GM21367 (cell line): Measurements from ENCODE around the gene DPP10.
"Not testable (repeated sequence)": the region's sequence is repeated elsewhere in the genome, so short reads cannot be mapped to it uniquely, and the experiment has no call there.

Source experiments
- ATAC-seq: cut with Tn5 transposase; IDR thresholded peaks from one replicate; pipeline ENCODE4 v1.9.1; 2021; ENCODE audit not compliant: unreplicated experiment

The DPP10 gene

DNA sequence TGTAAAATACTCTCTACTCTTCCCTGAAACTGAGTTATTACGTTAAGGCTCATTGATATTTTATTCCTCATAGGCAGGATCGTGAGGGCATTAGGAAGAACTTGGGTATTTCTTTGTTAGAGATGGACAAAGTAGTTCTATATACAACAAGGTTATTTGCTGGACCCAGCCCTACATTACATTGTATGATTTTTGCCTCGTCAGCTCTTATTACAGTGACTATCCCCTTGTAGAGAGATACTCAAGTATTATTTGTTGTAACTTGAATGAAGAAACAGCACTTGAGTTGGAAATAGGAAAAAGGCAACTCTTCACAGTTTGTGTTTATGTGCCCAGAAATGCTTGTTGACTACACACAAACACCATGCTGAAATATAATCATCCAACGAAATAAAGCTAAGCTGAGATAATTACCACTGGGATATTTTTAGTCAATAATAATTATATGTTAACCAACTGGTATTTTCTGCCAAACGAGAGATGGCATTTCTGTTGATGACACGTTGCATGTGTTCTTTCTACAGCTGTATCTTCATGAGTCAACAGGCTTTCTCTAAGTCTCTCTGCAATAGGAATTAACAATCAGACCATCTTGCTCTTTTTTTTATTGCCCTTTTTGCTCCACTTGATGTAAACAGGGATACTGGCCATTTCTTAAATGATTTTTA is 947.6 kb downstream of the DPP10 start:
- no peak for ATAC-seq

DNA sequence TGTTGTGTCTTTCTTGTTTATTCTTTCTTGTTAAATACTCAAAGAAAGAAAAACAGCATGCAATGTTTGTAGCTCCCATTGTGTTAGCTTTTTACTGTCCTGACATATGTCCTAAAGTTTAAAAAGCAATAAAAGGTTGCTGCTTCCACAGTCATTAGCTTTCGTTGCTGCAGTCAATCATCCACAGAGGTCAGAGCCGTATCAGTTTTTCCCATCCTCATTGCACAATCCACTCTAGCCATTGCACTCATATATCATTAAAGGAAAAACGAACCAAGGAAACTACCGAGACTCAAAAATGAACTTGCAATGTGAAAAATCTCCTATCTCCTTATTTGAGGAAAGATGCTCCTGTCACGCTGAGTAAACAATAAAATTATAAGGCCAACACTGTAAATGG is 954.1 kb downstream of the DPP10 start:
- ATAC-seq, result no peak

DNA sequence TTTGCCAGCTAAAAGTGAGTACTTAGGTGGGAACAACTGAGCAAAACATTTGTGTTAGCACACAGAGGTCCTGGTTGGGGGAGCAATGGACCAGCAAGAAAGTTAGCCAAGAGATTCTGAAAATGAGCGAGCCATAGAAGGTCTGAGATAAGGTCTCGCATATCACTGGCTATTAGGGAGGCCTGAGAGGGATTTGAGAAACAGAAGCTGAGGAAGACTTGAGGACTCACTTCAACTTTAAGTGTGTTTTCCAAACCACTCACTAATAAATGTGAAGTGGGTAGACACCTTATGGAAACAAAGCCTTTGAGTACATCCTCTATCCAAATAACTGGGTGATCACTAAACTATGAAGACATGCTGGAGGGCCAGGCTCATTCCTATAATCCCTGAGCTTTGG is 958.5 kb downstream of the DPP10 start:
- no peak for ATAC-seq

DNA sequence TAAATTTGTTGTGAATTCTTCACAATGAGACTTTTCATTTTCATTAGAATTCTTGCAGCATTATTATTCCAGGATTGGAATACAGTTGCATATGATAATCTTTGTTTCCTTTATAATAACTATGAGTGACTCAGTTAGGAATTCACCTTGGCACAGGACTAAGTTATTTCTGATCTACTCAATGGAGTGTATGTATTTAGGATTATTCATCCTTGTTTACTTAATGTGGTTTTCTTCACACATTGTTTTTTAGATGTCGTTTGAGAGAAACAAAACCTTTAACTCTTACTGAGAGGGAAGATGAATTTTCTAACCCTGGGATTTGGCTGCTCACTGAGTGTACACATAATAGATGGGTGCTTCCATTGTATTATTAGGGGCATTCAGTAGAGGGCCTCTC is 970.1 kb downstream of the DPP10 start:
- no peak for ATAC-seq

DNA sequence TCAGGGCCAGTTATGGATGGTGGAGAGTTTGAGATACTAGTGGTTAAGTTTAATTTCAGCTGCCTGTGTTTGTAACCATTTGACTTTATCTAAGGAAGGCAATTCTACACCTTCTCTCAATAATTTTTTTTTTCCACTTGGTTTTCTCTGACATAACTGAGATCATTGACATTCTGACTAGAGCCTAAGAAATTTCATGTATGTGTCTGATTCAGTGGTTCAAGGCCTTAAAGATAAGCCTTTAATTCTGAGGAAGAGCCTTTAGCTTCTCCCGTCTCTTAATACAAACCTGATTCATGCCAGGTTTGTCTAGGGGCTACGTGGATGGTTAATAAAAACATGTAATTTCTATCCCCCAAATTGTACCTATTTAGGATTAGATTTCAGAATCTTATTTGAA is 971.4 kb downstream of the DPP10 start:
- no peak for ATAC-seq

DNA sequence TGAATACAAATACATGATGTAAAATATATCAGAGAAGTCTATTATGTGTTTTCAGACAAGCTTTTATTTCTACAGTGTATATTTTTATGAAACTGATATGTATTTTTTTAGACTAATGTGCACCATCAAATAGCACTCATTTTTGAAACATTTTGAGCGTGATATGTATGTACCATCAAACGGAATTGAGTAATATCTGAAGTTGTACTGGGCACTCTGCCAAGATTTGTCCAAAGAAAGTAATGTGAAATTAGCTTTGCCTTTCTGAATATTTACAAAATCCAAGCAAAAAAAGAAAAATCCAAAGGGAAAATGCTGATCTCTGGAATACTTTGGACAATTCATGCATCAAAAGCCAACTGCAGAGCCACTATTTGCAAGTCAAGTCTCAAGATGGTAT is 972.0 kb downstream of the DPP10 start:
- no peak for ATAC-seq

DNA sequence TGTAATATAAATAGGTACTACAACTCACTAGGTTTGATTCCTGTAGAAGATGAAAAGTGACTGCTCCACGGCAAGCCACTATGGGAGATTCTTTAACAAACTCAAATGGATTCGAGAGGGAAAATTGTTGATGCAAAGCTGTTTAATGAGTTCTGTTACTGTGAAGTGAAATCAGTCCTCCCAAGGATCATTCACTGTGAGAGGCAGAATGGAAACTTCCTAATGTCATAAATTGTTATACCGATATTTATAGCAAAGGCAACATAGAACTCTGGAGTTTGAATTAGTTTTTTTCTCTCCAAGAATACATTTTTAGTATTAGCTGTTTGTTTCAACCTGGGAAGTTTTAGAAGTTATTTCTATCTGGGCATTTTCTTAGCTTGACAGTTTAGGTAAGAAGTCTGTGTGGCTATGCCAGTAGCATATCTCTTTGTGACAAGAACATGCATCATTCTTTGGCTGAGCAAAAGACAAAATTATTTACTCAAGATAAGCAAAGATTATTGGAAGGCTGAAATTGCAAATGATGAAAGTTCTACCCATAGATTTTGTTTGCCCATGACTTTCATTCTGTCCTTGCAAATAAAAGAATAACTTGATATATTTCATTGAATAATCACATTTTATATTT is 979.7 kb downstream of the DPP10 start:
- no peak for ATAC-seq

DNA sequence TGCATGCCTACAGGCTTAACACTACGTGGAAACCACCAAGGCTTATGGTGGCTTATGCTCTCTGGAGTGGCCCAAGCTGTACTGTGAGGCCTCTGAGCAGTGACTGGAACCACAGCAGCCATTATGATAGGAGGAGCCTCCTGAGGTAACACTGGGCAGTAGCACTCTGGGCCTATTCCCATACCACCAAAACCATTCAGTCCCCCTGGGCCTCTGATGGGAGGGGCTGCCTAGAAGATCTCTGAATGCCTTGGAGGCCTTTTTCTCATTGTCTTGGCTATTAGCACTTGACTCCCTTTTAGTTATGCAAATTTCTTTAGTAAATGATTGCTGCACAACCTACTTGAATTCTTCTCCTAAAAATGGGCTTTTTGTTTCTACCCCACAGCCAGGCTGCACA is 985.0 kb downstream of the DPP10 start:
- ATAC-seq, result no peak

DNA sequence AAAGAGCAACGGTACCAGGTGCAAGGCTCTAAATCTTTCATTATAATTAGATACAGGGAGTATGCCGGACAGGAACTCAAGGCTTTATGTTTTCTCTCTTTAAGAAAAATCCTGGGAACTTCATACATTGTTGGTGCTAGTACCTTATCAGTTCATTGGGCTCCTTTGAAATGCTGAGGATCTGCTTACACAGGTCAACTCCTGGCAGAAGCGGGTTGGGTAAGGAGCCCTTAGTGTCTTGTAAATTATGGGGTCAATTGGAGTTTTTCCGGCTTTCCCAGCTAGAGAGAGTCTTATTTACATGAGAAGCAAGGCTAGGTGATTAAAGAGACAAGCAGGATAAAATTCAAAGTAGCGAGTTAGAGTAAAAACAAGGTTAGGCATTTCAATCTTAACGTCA is 998.3 kb downstream of the DPP10 start:
- not testable (repeated sequence) for ATAC-seq

DNA sequence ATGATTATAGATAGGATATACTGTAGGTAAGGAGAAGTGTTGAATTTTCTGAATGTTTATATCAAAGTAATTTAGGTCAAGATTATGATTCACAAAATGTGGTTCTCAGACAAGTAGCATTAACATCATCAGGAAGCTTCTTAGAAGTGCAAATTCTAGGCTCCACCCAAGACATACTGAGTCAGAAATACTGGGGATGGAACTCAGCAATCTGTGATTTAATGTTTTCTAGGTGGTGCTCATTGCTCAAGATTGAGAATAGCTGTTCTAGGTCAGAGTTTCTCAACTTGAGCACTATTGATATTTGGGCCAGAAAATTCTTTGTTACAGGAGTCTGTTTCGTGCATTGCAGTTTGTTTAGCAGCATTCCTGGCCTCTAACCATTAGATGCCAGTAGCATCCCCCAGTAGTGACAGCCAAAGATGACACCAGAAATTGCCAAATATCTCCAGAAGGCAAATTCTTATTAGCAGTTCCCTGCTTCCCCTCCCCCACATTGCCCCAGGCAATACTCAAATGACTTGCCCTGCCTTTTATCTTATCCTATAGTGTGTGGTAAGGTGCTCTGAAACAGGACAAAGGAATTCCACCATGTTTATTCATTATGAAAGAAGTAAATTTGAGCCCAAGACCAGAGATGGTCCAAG is 1001.2 kb downstream of the DPP10 start:
- ATAC-seq, result no peak

DNA sequence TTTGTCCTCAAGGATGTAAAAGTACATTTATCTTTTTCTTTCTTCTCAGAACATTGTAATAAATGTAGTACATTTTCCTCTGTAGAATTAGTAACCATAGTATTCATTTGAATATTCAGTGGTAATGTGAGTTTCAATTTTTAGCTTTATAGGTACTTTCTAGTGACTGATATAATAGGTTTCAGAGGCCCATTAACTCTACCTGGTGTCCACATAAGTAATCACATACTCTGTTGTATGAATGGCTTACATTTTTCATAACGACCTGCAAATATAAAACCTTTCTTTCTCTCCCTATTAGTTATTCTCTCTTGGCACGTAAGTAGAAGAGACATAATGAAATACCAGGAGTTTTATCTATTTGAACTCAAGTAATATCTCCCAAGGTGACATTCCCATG is 1017.6 kb downstream of the DPP10 start:
- ATAC-seq, result no peak

DNA sequence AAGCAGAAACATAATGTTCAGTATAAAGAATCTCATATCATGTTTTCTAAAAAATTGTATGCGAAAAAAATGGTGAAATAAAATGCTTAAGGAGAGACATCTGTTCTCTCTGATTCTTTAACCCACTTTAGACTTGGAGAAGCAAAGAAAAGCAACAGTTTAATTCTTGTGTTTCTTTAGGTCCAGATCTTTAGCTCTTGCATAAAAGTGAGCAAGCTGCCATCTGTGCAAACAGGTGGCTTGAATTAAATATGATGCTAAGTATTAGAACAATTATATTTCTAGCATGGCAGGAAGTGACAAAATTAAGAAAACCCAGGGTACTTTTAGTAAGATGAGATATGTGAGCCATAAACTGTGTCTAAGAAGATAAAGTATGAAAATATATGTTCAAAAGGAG is 1038.3 kb downstream of the DPP10 start:
- ATAC-seq, result no peak

DNA sequence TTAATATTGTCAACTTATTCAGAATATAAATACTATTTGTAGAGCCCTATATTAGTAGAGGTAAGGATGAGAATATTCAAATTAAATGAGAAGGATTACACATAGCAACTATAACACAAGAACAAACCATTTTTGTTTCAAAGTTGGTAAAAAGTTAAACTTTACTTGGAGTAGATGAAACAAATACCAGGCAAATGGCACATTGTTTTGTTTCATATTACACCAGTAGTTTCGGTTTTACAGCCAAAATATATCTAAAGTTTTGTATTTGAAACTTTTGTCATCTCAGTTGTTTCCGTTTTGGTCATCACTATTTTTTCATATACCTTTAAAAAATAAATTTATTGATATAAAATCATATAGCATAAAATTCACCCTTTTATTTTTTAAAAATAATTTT is 1039.4 kb downstream of the DPP10 start:
- no peak for ATAC-seq

DNA sequence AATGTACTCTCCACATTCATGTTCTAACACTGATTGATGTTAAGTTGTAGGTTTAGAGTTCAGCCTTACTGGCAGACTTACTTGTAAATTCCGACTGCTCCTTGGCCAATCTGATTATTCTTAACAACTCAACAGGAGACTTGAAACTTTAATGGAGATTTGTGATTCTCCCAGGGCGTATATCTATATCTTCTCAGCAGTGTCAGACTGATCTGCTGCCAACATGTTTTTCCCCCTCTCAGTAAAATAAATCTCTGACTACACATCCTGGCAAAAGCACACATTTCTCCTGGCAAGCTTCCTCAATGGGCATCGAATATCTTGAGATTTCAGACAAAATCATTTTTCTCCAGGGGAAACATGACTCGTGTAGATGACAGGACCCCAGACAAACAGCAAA is 1041.2 kb downstream of the DPP10 start:
- no peak for ATAC-seq

DNA sequence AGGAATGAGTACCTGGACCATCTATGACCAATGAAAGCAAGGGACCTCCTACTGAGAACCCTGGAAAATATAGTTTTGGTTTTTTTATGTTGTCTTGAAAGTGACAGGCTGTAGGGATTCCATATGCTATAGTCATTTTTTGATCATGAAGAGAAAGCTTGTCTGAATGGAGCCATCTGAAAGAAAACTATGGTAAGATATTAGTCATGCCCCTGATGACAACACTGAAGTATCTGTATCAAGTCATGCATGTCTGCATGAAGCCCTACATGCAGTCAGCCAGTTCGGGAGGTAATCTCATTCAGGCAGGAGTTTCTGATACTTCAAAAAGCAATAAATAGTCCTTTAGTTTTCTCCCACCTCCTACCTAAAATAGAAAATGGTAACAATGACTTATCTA is 1042.0 kb downstream of the DPP10 start:
- no peak for ATAC-seq

DNA sequence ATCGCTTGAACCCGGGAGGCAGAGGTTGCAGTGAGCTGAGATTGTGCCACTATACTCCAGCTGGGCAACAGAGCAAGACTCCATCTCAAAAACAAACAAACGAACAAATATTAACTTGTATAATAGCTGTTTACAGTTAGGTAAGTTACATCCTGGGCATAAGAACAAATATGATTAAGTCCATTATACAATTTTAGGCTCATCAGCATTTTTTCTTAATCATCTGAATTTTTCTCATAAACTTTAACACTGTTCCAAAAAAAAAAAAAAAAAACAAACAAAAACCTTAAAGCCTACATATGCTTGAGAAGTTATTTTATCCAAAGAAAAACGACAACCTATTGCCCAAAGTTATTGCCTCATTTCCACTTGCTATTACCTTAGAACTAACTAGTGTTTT is 1042.5 kb downstream of the DPP10 start:
- no peak for ATAC-seq

DNA sequence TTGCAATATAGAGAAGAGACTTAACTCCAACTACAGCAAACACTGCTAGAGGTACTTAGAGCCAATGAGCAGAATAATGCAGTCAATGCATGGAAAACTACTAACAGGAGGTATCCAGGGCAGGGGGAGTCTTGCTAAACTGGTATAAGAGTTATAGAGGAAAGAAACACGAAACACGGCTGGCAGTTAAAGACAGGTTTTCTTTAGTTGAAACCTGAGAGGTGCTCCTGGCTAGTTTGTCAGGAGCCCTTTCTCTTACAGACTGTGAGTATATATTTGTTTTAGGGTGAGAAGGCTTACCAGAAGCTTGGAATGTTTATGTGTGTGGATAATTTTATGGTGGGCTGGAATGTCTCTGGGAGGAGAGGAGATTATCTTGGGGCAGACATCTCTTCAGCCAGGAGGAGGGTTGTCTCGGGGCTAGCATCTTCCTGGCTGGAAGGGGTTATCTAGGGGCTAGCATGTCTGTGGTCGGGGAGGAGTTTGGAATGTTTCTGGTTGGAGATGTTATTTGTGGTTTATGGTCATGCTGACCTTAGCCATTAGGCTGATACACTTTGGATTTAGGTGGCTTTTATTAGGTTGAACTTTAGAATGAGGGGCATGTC is 1048.8 kb downstream of the DPP10 start:
- no peak for ATAC-seq

DNA sequence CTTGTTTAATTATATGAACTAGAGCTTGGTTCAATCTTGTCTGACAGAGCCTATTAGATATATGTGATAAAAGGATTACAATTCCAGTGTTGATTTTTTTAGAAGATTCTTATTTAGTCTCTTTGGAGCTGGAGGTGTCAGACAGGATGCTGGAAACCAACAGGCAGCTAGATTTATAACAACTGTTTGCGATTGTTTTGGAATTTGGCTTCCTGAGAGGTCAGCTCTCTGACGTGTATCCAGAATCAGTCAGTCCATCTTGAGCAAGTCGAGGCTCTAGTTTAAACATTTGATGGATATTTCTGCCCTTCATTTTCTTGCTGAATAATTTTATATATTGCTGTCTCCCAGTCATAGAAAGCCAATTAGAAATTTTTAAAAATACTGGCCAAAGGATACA is 1062.9 kb downstream of the DPP10 start:
- ATAC-seq, result no peak

DNA sequence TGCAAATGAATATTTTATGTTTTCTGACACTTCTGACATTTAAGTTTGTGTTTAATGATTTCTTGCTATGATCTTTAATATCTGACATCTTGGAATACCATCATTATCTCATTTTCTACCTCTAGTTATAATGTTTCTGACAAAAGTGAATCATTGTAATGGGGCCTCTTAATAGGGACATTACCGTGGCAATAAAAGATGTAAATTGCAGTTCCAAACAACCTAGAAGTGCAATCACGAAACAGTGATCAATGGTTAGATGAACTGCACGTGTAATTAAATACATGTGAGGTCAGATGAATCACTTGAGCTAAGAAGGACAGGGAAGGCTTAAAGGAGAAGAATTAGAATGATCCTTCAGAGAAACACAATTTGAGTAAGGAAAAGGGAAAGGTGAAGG is 1078.3 kb downstream of the DPP10 start:
- no peak for ATAC-seq

DNA sequence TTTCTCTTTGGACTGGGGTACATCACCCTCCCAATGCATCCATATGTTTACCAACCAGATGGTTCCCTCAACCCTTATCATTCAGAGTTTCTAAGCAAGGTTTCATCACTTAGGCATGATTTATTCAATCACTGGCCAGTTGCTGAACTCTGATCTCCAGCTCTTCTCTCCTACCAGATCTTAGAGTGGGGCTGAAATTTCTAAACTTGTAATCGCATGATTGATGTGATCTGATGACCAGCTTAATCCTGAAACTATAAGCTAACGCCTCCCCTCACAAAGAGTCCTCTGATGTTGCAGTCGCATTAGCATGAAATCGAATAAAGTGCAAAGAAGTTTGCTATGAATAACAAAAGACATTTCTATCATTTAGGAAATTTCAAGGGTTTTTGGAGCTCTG is 1082.0 kb downstream of the DPP10 start:
- no peak for ATAC-seq

DNA sequence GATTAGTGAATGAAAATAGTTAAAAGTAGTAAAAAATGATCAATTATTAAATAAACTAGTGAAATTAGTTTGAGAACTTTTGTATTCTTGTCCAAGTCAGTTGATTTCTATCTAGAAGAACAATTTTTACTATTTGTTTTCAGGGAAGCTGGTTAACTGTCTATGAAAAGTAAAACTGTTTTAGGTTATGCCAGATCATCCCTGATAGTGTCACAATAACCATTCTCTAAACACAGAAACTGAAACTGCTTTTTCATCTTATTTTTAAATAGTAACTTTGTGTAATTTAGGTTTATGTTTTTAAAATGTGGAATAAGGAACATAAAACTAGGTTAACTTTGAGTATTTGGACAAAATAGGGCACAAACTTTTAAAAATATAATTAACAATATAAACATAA is 1087.2 kb downstream of the DPP10 start:
- ATAC-seq, result no peak

DNA sequence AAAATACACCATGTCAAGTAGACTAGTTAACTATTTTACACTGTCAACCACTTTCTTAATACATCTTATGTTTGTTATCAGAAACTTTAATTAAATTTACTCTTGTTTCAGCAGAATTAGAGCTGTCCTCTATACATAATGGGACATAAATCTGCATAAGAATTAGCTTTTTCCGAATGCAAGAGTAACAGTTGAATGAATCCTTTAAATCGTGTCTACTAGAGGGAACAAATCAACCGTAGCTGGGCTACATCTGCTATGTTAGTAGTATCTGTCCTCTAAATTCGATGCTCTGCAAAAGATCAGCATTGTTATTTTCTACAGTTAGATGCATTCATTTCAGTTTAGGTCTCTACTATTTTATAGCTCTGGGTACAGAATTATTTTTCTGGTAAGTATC is 1090.6 kb downstream of the DPP10 start:
- ATAC-seq, result no peak
